ENCODE results near the gene AHNAK. TPM values are rescaled to one million over a fixed set of nuclear protein-coding genes. Genes with fewer than 3 reads are reported as not detected.

The AHNAK gene
- total RNA-seq, 2 experiments from 2014 or later = 0.21 to 0.28 TPM

GRCh38 chr11:62435846-62436660, 110.6 kb downstream of the AHNAK start:
- H2AFZ ChIP-seq (ENCODE audit: low read length) = no peak overlapping the region
- no peak for TF ChIP-seq EZH2phosphoT487 (IDR thresholded peaks at IDR 0.05; ENCODE audit: borderline replicate concordance, low read depth, low read length)
- no peaks in the 10 kb centered on the region for H3K9me3 ChIP-seq (ENCODE audit: low read length)
- no peaks in the 10 kb centered on the region for H3K4me1 ChIP-seq (ENCODE audit: insufficient read depth, low read length, poor library complexity, severe bottlenecking)
- POLR2A ChIA-PET = interaction anchor here (0.7 kb wide), 1 partner anchor 679 kb away, joined by 3 read pairs; no protein-coding TSS in a partner anchor
- H3K4me2 ChIP-seq (ENCODE audit: low read length) = no peak overlapping the region
- H4K20me1 ChIP-seq (ENCODE audit: insufficient read depth, low read length) = no peaks in the 10 kb centered on the region
- intact Hi-C loops (cut with micrococcal nuclease; ENCODE audit: unreplicated experiment) = no loop called here
- H3K36me3 ChIP-seq (ENCODE audit: insufficient read depth, low read length) = no peaks in the 10 kb centered on the region
- no peaks in the 10 kb centered on the region for H3K79me2 ChIP-seq (ENCODE audit: insufficient read depth, low read depth, low read length)
- CTCF ChIA-PET (ENCODE audit: unreplicated experiment) = no interaction called here
- no TSS peak for BruUV-seq (replicated peaks)
- H3K27ac ChIP-seq (ENCODE audit: low read depth, low read length, poor library complexity, severe bottlenecking) = no peak overlapping the region
- no peaks in the 10 kb centered on the region for H3K9me2 ChIP-seq (ENCODE audit: insufficient read depth, low read length)
- DNase-seq (ENCODE audit: low spot score) = no peak
- no peak overlapping the region for H3K4me3 ChIP-seq (ENCODE audit: low read depth, low read length, poor library complexity, severe bottlenecking)

- POLR2A ChIA-PET = no interaction called here
- intact Hi-C loops (cut with micrococcal nuclease; ENCODE audit: unreplicated experiment) = no loop called here
These were observed 112.7 kb downstream of the AHNAK start for GRCh38 chr11:62433904-62434276.

More at GRCh38 chr11:62433904-62434276, 112.7 kb downstream of the AHNAK start:
- no peaks in the 10 kb centered on the region for H3K4me1 ChIP-seq (ENCODE audit: insufficient read depth, low read length, poor library complexity, severe bottlenecking)
- H3K4me3 ChIP-seq (ENCODE audit: low read depth, low read length, poor library complexity, severe bottlenecking) = no peak overlapping the region
- H3K36me3 ChIP-seq (ENCODE audit: insufficient read depth, low read length) = no peaks in the 10 kb centered on the region
- H3K9me3 ChIP-seq (ENCODE audit: low read length) = no peaks in the 10 kb centered on the region
- no peak overlapping the region for H2AFZ ChIP-seq (ENCODE audit: low read length)
- no TSS peak for BruUV-seq (replicated peaks)
- H3K27ac ChIP-seq (ENCODE audit: low read depth, low read length, poor library complexity, severe bottlenecking) = no peak overlapping the region
- CTCF ChIA-PET (ENCODE audit: unreplicated experiment) = no interaction called here
- H3K9me2 ChIP-seq (ENCODE audit: insufficient read depth, low read length) = no peaks in the 10 kb centered on the region
- no peak overlapping the region for H3K4me2 ChIP-seq (ENCODE audit: low read length)
- H4K20me1 ChIP-seq (ENCODE audit: insufficient read depth, low read length) = no peaks in the 10 kb centered on the region
- DNase-seq (ENCODE audit: low spot score) = no peak
- H3K79me2 ChIP-seq (ENCODE audit: insufficient read depth, low read depth, low read length) = no peaks in the 10 kb centered on the region
- TF ChIP-seq CTCF (conservative IDR thresholded peaks at IDR 0.05; ENCODE audit: low read length) = no peak

All from OCI-LY7 (cell line).